K562 (cell line): Measurements from ENCODE around the gene SLC35B1. TPM values are rescaled to one million over a fixed set of nuclear protein-coding genes. Genes with fewer than 3 reads are reported as not detected.

ENCODE experiments used
- CREB3L1 ChIP-seq: fragments of 450-650 bp; IDR thresholded peaks from 2 replicates; pipeline ENCODE4 v1.6.1; 2014; ENCODE audit warnings: low read depth, mild to moderate bottlenecking, moderate library complexity, borderline replicate concordance
- E2F6 ChIP-seq, 2 experiments: IDR thresholded peaks; 2 replicates each; pipeline ENCODE4 v1.6.1; 2011; ENCODE audit warnings: borderline replicate concordance in 1 of 2, control low read depth in 1 of 2, low read depth in 1 of 2, low read length in 1 of 2, mild to moderate bottlenecking in 1 of 2, mixed read lengths in 1 of 2, moderate library complexity in 1 of 2; ENCODE audit not compliant: insufficient read depth in 1 of 2, insufficient read length in 1 of 2, poor library complexity in 1 of 2, severe bottlenecking in 1 of 2; ENCODE audit errors: extremely low read depth in 1 of 2
- ESRRB ChIP-seq: fragments of 250-450 bp; sonication (Bioruptor Pico); IDR thresholded peaks from 2 replicates; pipeline ENCODE4 v1.5.0; 2020; ENCODE audit warnings: mild to moderate bottlenecking, moderate library complexity, borderline replicate concordance
- MXI1 ChIP-seq: IDR thresholded peaks from 2 replicates; pipeline ENCODE4 v1.6.1; 2011; ENCODE audit warnings: low read depth, mild to moderate bottlenecking, improper control_type of control experiment, low read length
- NFYB ChIP-seq: IDR thresholded peaks from 2 replicates; pipeline ENCODE4 v1.6.1; 2011; ENCODE audit warnings: mild to moderate bottlenecking, moderate library complexity; ENCODE audit not compliant: insufficient read length; ENCODE audit errors: extremely low read depth
- NR2C2 ChIP-seq, 2 experiments: fragments of 200-800 bp in 1 of 2; sonication (Bioruptor generic) in 1 of 2; sonication (generic) in 1 of 2; formaldehyde crosslinking in 1 of 2; IDR thresholded peaks; 2 replicates each; pipeline versions ENCODE4 v1.6.1 to v1.8.0; 2016 to 2022; ENCODE audit warnings: mild to moderate bottlenecking in 1 of 2, missing compliant biosample characterization in 1 of 2, missing genetic modification characterization in 1 of 2, missing genetic modification reagents in 1 of 2
- NR3C1 ChIP-seq: sonication (generic); formaldehyde crosslinking; IDR thresholded peaks from 2 replicates; pipeline ENCODE4 v1.8.1; 2022; ENCODE audit warnings: missing genetic modification reagents
- PKNOX1 ChIP-seq: fragments of 450-650 bp; IDR thresholded peaks from 2 replicates; pipeline ENCODE4 v1.6.1; 2016
- PREB ChIP-seq: sonication (generic); formaldehyde crosslinking; IDR thresholded peaks from 2 replicates; pipeline ENCODE4 v1.8.1; 2023; ENCODE audit warnings: mild to moderate bottlenecking, missing genetic modification reagents
- PRPF4 ChIP-seq: fragments of 200-400 bp; formaldehyde crosslinking; IDR thresholded peaks from one replicate; pipeline ENCODE4 v1.6.1; 2017; ENCODE audit warnings: low read length, low read depth, mild to moderate bottlenecking; ENCODE audit not compliant: insufficient read depth, poor library complexity, severe bottlenecking
- SRSF9 ChIP-seq: fragments of 200-400 bp; formaldehyde crosslinking; IDR thresholded peaks from 2 replicates; pipeline ENCODE4 v1.6.1; 2017; ENCODE audit warnings: low read depth, low read length, borderline replicate concordance
- THRAP3 ChIP-seq: fragments of 450-650 bp; IDR thresholded peaks from 2 replicates; pipeline ENCODE4 v1.6.1; 2016; ENCODE audit warnings: mild to moderate bottlenecking, inconsistent platforms, borderline replicate concordance
- TOE1 ChIP-seq, 2 experiments: fragments of 450-650 bp in 1 of 2; sonication (generic) in 1 of 2; formaldehyde crosslinking in 1 of 2; IDR thresholded peaks; 2 replicates each; pipeline versions ENCODE4 v1.7.1 to v1.8.0; 2016 to 2022; ENCODE audit warnings: borderline replicate concordance in 2 of 2, mild to moderate bottlenecking in 2 of 2, antibody characterized with exemption in 1 of 2, inconsistent platforms in 1 of 2, low read depth in 1 of 2, missing genetic modification reagents in 1 of 2, moderate library complexity in 1 of 2
- ZBTB43 ChIP-seq: sonication (generic); formaldehyde crosslinking; IDR thresholded peaks from 2 replicates; pipeline ENCODE4 v1.8.0; 2023; ENCODE audit warnings: mild to moderate bottlenecking, missing genetic modification reagents
- ZNF24 ChIP-seq: fragments of 450-650 bp; IDR thresholded peaks from 2 replicates; pipeline ENCODE4 v1.6.1; 2016
- ZNF395 ChIP-seq: fragments of 200-800 bp; sonication (Bioruptor generic); IDR thresholded peaks from 2 replicates; pipeline ENCODE4 v1.6.1; 2017; ENCODE audit warnings: missing genetic modification characterization, missing compliant biosample characterization
- ZNF79 ChIP-seq: fragments of 250-450 bp; sonication (Bioruptor Pico); IDR thresholded peaks from 2 replicates; pipeline ENCODE4 v1.4.0; 2020; ENCODE audit warnings: low read depth, mild to moderate bottlenecking, moderate library complexity
- polyA plus RNA-seq, 8 experiments: library from polyadenylated mRNA; depleted of rRNA in 4 of 8; stranded (reverse) in 5 of 8; unstranded in 3 of 8; fragments of >200 nt; fragmentation: Nextera tagmentation in 2 of 8; fragmentation: Illumina TruSeq in 1 of 8; extraction: Ambion mirVana in 2 of 8; extraction: Trizol in 1 of 8; gene quantifications; 2 replicates each; pipeline versions ENCODE4 v1.2.1 to v1.2.3, GENCODE V29; 2011 to 2014; ENCODE audit warnings: inconsistent platforms in 1 of 8, missing spikeins in 1 of 8
- total RNA-seq, 7 experiments: library from RNA; depleted of rRNA in 6 of 7; stranded (reverse); fragments of >200 nt in 6 of 7; fragmentation: Illumina TruSeq in 2 of 7; extraction: Trizol in 2 of 7; gene quantifications; 2 replicates each; pipeline versions ENCODE4 v1.2.1 to v1.2.3, GENCODE V29; 2011 to 2021; ENCODE audit warnings: low replicate concordance in 1 of 7

SLC35B1 gene
- total and polyA plus RNA-seq, 9 of the 15 experiments (the other 6 are each of a cell fraction or from before 2014, with no cell fraction given), result 51.4 to 87.9 (median 66.3) TPM

- TF ChIP-seq ZNF395 (CRISPR knock-in tag) (peak; percentile 99), ESRRB (CRISPR knock-in tag) (no peak), MXI1 (peak; percentile 90), NR3C1 (CRISPR knock-in tag) (no peak), SRSF9 (no peak), ZBTB43 (CRISPR knock-in tag) (peak; percentile 80; the same call in 1 of the 2 replicates), CREB3L1 (peak; percentile 85; the same call in 1 of the 2 replicates), TOE1 (IDR thresholded peaks at IDR 0.05; ENCODE audit: borderline replicate concordance) (peak; percentile 89), TOE1 (CRISPR knock-in tag; IDR thresholded peaks at IDR 0.05; ENCODE audit: borderline replicate concordance, low read depth) (no peak), ZNF24 (peak; percentile 82), E2F6 (IDR thresholded peaks at IDR 0.05; ENCODE audit: borderline replicate concordance in 1 of 2, extremely low read depth in 1 of 2, insufficient read depth in 1 of 2, insufficient read length in 1 of 2, low read depth in 1 of 2, low read length in 1 of 2, poor library complexity in 1 of 2, severe bottlenecking in 1 of 2) (peak in 1 of 2 experiments; percentile 25), NR2C2 (CRISPR knock-in tag; IDR thresholded peaks at IDR 0.05) (peak; percentile 39; the same call in 1 of the 2 replicates), NR2C2 (tag; IDR thresholded peaks at IDR 0.05) (peak; percentile 63), PREB (no peak), ZNF79 (CRISPR knock-in tag) (peak; percentile 78), PKNOX1 (peak; percentile 87), NFYB (no peak), PRPF4 (no peak), THRAP3 (no peak)
Measured at GRCh38 chr17:49739641-49740271, 32.0 kb upstream of the SLC35B1 start (continued).
